ENCODE measurements around the gene HSPG2.

Gene HSPG2

GRCh38 chr1:21955501-21956281, 18.6 kb upstream of the HSPG2 start:
- no peak for DNase-seq

- no peak for DNase-seq
These were observed 17.9 kb upstream of the HSPG2 start for GRCh38 chr1:21955058-21955457.

- no peak for DNase-seq
These were observed 15.8 kb upstream of the HSPG2 start for GRCh38 chr1:21952786-21953520.

- DNase-seq = no peak
These were observed 14.2 kb upstream of the HSPG2 start for GRCh38 chr1:21951226-21951870.

GRCh38 chr1:21950734-21951133, 13.6 kb upstream of the HSPG2 start:
- no peak for DNase-seq

GRCh38 chr1:21946836-21947587, 9.9 kb upstream of the HSPG2 start:
- no peak for DNase-seq

GRCh38 chr1:21944733-21945073, 7.6 kb upstream of the HSPG2 start:
- DNase-seq = no peak

GRCh38 chr1:21942959-21943640, 6.0 kb upstream of the HSPG2 start:
- peak; percentile 82 for DNase-seq

GRCh38 chr1:21942464-21942863, 5.4 kb upstream of the HSPG2 start:
- no peak for DNase-seq

- DNase-seq = no peak
These were observed 4.3 kb upstream of the HSPG2 start for GRCh38 chr1:21941370-21941769.

- no peak for DNase-seq
These were observed 3.4 kb upstream of the HSPG2 start for GRCh38 chr1:21940492-21940891.

- DNase-seq = peak; percentile 50
These were observed 2.7 kb upstream of the HSPG2 start for GRCh38 chr1:21939650-21940374.

- no peak for DNase-seq
These were observed 1.8 kb upstream of the HSPG2 start for GRCh38 chr1:21938732-21939538.

GRCh38 chr1:21937372-21938121, 437 bp upstream of the HSPG2 start:
- peak; percentile 85 for DNase-seq

- no peak for DNase-seq
These were observed 611 bp downstream of the HSPG2 start for GRCh38 chr1:21936366-21937031.

GRCh38 chr1:21935891-21936365, 1.2 kb downstream of the HSPG2 start:
- DNase-seq = no peak

GRCh38 chr1:21935393-21935804, 1.7 kb downstream of the HSPG2 start:
- no peak for DNase-seq

GRCh38 chr1:21933397-21934248, 3.5 kb downstream of the HSPG2 start:
- DNase-seq = no peak

- DNase-seq = peak; percentile 44
These were observed 5.0 kb downstream of the HSPG2 start for GRCh38 chr1:21932127-21932526.
